Measurements from ENCODE around the gene DOCK6.
A peak's percentile ranks its signal among the peaks of the same experiment; 100 is the strongest.

DNA sequence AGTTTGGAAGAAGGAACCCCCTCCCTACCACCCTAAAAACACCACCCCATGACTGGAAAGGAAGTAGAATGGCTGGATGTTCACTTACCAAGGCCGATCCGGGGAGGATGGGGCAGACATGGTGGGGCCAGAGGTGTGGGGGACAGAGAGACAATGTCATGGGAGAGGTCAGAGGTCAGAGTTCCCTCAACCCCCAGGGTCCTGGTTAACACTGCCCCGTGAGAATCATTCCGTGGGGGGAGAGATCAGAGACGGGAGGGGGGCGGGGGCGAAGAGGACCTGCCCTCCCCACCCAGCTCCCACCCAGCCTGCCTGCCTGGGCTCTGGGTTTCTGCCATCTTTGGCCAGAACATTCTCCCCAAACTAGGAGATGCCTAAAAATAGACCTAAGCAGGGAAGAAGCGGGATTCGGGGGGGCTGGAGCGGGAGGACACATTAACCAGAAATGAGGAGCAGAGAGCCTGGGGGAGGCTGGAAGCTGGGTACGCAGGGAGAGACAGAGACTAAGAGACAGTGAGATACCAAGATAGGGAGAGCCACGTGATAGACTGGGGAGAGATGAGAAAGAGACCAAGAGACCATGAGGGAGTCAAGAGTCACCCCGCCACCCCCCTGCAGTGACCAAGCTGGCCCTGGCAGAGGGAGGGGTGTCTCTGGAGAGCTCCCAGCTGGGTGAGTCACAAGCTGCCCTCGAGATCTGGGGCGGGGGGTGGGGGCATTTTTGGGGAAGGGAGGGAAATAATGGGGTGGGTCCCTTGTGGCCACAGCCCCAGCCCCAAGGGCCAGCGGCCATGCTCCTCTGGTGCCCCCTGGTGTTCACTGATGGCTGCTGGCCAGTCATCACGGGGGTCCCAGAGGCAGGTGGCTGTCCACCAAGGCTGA lies 58.9 kb downstream of the DOCK6 start:
- TF ChIP-seq, protein P1, sequence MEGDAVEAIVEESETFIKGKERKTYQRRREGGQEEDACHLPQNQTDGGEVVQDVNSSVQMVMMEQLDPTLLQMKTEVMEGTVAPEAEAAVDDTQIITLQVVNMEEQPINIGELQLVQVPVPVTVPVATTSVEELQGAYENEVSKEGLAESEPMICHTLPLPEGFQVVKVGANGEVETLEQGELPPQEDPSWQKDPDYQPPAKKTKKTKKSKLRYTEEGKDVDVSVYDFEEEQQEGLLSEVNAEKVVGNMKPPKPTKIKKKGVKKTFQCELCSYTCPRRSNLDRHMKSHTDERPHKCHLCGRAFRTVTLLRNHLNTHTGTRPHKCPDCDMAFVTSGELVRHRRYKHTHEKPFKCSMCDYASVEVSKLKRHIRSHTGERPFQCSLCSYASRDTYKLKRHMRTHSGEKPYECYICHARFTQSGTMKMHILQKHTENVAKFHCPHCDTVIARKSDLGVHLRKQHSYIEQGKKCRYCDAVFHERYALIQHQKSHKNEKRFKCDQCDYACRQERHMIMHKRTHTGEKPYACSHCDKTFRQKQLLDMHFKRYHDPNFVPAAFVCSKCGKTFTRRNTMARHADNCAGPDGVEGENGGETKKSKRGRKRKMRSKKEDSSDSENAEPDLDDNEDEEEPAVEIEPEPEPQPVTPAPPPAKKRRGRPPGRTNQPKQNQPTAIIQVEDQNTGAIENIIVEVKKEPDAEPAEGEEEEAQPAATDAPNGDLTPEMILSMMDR (IDR thresholded peaks at IDR 0.05): peak; percentile 60 to 85 (median 68)
- no peak for TF ChIP-seq POLR2A (IDR thresholded peaks at IDR 0.05)
